ENCODE results near the gene RORC. TPM values are rescaled to one million over a fixed set of nuclear protein-coding genes. Genes with fewer than 3 reads are reported as not detected.

Gene RORC
- total RNA-seq, 1 donor from 2014 or later = not detected

- Mint-ChIP-seq H3K4me3 (ENCODE audit: unreplicated experiment) (no peak overlapping the region), H3K27ac (ENCODE audit: unreplicated experiment) (no peak overlapping the region), H3K27me3 (ENCODE audit: unreplicated experiment) (peaks cover 6% of the 10 kb centered on the region), H3K36me3 (ENCODE audit: unreplicated experiment) (peaks cover 4% of the 10 kb centered on the region), H3K4me1 (ENCODE audit: low read depth, unreplicated experiment) (no peaks in the 10 kb centered on the region), H3K9me3 (ENCODE audit: unreplicated experiment) (no peaks in the 10 kb centered on the region)
- TF ChIP-seq, protein P1, sequence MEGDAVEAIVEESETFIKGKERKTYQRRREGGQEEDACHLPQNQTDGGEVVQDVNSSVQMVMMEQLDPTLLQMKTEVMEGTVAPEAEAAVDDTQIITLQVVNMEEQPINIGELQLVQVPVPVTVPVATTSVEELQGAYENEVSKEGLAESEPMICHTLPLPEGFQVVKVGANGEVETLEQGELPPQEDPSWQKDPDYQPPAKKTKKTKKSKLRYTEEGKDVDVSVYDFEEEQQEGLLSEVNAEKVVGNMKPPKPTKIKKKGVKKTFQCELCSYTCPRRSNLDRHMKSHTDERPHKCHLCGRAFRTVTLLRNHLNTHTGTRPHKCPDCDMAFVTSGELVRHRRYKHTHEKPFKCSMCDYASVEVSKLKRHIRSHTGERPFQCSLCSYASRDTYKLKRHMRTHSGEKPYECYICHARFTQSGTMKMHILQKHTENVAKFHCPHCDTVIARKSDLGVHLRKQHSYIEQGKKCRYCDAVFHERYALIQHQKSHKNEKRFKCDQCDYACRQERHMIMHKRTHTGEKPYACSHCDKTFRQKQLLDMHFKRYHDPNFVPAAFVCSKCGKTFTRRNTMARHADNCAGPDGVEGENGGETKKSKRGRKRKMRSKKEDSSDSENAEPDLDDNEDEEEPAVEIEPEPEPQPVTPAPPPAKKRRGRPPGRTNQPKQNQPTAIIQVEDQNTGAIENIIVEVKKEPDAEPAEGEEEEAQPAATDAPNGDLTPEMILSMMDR (IDR thresholded peaks at IDR 0.05; ENCODE audit: partially characterized antibody, unreplicated experiment) = no peak
- DNase-seq = no peak
Measured at GRCh38 chr1:151854658-151855057, 23.1 kb upstream of the RORC start.

- no peak for DNase-seq
- H3K4me1 Mint-ChIP-seq (ENCODE audit: low read depth, unreplicated experiment) = no peaks in the 10 kb centered on the region
- H3K9me3 Mint-ChIP-seq (ENCODE audit: unreplicated experiment) = no peaks in the 10 kb centered on the region
- H3K27me3 Mint-ChIP-seq (ENCODE audit: unreplicated experiment) = peaks cover 2% of the 10 kb centered on the region
- no peak within 1 kb of the TSS for H3K27ac Mint-ChIP-seq (ENCODE audit: unreplicated experiment)
- no peak within 1 kb of the TSS for H3K4me3 Mint-ChIP-seq (ENCODE audit: unreplicated experiment)
- TF ChIP-seq, protein P1 (IDR thresholded peaks at IDR 0.05; ENCODE audit: partially characterized antibody, unreplicated experiment) = no peak
- peaks cover 4% of the 10 kb centered on the region for H3K36me3 Mint-ChIP-seq (ENCODE audit: unreplicated experiment)
Measured at GRCh38 chr1:151853411-151853943, 21.9 kb upstream of the RORC start, which contains the start of gene THEM5. Gene THEM5 (minus strand): TSS chr1:151853712. CDS start chr1:151853565, 147 bp downstream.

GRCh38 chr1:151852733-151853132, 21.1 kb upstream of the RORC start:
- H3K36me3 Mint-ChIP-seq (ENCODE audit: unreplicated experiment) = peaks cover 4% of the 10 kb centered on the region
- no peaks in the 10 kb centered on the region for H3K9me3 Mint-ChIP-seq (ENCODE audit: unreplicated experiment)
- H3K27me3 Mint-ChIP-seq (ENCODE audit: unreplicated experiment) = peaks cover 2% of the 10 kb centered on the region
- no peaks in the 10 kb centered on the region for H3K4me1 Mint-ChIP-seq (ENCODE audit: low read depth, unreplicated experiment)
- TF ChIP-seq, protein P1 (IDR thresholded peaks at IDR 0.05; ENCODE audit: partially characterized antibody, unreplicated experiment) = no peak
- no peak for DNase-seq
- no peak overlapping the region for H3K4me3 Mint-ChIP-seq (ENCODE audit: unreplicated experiment)
- no peak overlapping the region for H3K27ac Mint-ChIP-seq (ENCODE audit: unreplicated experiment)

- no peak overlapping the region for H3K27ac Mint-ChIP-seq (ENCODE audit: unreplicated experiment)
- peaks cover 2% of the 10 kb centered on the region for H3K27me3 Mint-ChIP-seq (ENCODE audit: unreplicated experiment)
- no peaks in the 10 kb centered on the region for H3K36me3 Mint-ChIP-seq (ENCODE audit: unreplicated experiment)
- H3K4me3 Mint-ChIP-seq (ENCODE audit: unreplicated experiment) = no peak overlapping the region
- no peaks in the 10 kb centered on the region for H3K9me3 Mint-ChIP-seq (ENCODE audit: unreplicated experiment)
- DNase-seq = no peak
- TF ChIP-seq, protein P1 (IDR thresholded peaks at IDR 0.05; ENCODE audit: partially characterized antibody, unreplicated experiment) = no peak
- H3K4me1 Mint-ChIP-seq (ENCODE audit: low read depth, unreplicated experiment) = no peaks in the 10 kb centered on the region
Measured at GRCh38 chr1:151851886-151852285, 20.3 kb upstream of the RORC start.

DNA sequence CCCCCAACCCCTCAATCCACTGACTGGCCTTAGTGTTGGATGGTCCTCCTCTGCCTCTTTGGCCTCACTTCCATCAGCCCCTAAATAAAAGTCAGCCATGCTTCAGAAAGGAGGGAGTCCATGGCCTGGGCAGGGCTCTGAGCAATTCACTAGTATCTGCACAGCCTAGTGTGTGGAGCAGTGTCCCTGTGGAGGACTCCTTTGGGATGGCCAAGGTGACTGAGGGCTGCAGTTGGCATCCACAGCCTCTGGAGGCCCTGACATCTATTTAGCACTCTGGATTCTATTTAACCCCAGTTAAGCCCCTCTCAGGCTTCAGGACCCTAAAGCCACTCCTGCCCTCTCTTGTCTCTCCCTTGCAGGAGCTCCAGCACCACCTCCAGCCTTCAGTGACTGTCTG, 18.3 kb upstream of the RORC start:
- H3K4me1 Mint-ChIP-seq (ENCODE audit: low read depth, unreplicated experiment) = no peaks in the 10 kb centered on the region
- no peak overlapping the region for H3K4me3 Mint-ChIP-seq (ENCODE audit: unreplicated experiment)
- no peak overlapping the region for H3K27ac Mint-ChIP-seq (ENCODE audit: unreplicated experiment)
- no peak for DNase-seq
- TF ChIP-seq, protein P1 (IDR thresholded peaks at IDR 0.05; ENCODE audit: partially characterized antibody, unreplicated experiment) = no peak
- no peaks in the 10 kb centered on the region for H3K9me3 Mint-ChIP-seq (ENCODE audit: unreplicated experiment)
- peaks cover 7% of the 10 kb centered on the region for H3K27me3 Mint-ChIP-seq (ENCODE audit: unreplicated experiment)
- H3K36me3 Mint-ChIP-seq (ENCODE audit: unreplicated experiment) = no peaks in the 10 kb centered on the region
